Activated CD8-positive, alpha-beta T cell treated with anti-CD3 and anti-CD28 coated beads for 36 hours (primary cell): Measurements from ENCODE around the gene KCNA2. TPM values are rescaled to one million over a fixed set of nuclear protein-coding genes. Genes with fewer than 3 reads are reported as not detected.

ENCODE experiments used
- ATAC-seq: fragments of 200-7000 bp; cut with Tn5 transposase; one replicate; pipeline ENCODE4 v1.10.0; 2021; ENCODE audit warnings: mild to moderate bottlenecking, moderate library complexity
- CTCF ChIA-PET: fragments of 350-600 bp; sonication (Branson Sonifier 250); formaldehyde crosslinking; loops from one replicate; lab custom pipeline; 2021; ENCODE audit warnings: antibody characterized with exemption; lab: Charles Lee
- POLR2A ChIA-PET: fragments of 350-600 bp; sonication (Branson Sonifier 250); formaldehyde crosslinking; loops from one replicate; lab custom pipeline; 2021; ENCODE audit warnings: antibody characterized with exemption; lab: Charles Lee
- DNase-seq: peaks from one replicate; pipeline ENCODE4 v3.0.0-alpha.2; 2020
- H3K27ac Mint-ChIP-seq: one replicate; pipeline ENCODE4 v1.8.0; 2021; ENCODE audit warnings: mild to moderate bottlenecking, mixed read lengths
- H3K27me3 Mint-ChIP-seq: one replicate; pipeline ENCODE4 v1.8.0; 2021; ENCODE audit warnings: mixed read lengths
- H3K36me3 Mint-ChIP-seq: one replicate; pipeline ENCODE4 v1.8.0; 2021; ENCODE audit warnings: low read depth, mixed read lengths
- H3K4me1 Mint-ChIP-seq: one replicate; pipeline ENCODE4 v1.8.0; 2021; ENCODE audit warnings: low read depth, mixed read lengths
- H3K4me3 Mint-ChIP-seq: one replicate; pipeline ENCODE4 v1.8.0; 2021; ENCODE audit warnings: mild to moderate bottlenecking, moderate library complexity, mixed read lengths
- H3K9me3 Mint-ChIP-seq: one replicate; pipeline ENCODE4 v1.8.0; 2021; ENCODE audit warnings: mixed read lengths
- intact Hi-C: fragments of 100-400 bp; cut with micrococcal nuclease; formaldehyde crosslinking; loops from one replicate; pipeline ENCODE4 v1.10.0; 2022
- total RNA-seq, 2 experiments: library from RNA; stranded (reverse); gene quantifications; one replicate each; pipeline ENCODE4 v1.2.3, GENCODE V29; 2021
- TF ChIP-seq, protein P1 (sequence below): fragments of 200-600 bp; IDR thresholded peaks from one replicate; pipeline ENCODE4 v1.8.0; 2022; ENCODE audit warnings: antibody characterized with exemption, mild to moderate bottlenecking

Gene KCNA2
- total RNA-seq, 2 experiments from 2014 or later: 0.02 to 0.14 TPM

DNA sequence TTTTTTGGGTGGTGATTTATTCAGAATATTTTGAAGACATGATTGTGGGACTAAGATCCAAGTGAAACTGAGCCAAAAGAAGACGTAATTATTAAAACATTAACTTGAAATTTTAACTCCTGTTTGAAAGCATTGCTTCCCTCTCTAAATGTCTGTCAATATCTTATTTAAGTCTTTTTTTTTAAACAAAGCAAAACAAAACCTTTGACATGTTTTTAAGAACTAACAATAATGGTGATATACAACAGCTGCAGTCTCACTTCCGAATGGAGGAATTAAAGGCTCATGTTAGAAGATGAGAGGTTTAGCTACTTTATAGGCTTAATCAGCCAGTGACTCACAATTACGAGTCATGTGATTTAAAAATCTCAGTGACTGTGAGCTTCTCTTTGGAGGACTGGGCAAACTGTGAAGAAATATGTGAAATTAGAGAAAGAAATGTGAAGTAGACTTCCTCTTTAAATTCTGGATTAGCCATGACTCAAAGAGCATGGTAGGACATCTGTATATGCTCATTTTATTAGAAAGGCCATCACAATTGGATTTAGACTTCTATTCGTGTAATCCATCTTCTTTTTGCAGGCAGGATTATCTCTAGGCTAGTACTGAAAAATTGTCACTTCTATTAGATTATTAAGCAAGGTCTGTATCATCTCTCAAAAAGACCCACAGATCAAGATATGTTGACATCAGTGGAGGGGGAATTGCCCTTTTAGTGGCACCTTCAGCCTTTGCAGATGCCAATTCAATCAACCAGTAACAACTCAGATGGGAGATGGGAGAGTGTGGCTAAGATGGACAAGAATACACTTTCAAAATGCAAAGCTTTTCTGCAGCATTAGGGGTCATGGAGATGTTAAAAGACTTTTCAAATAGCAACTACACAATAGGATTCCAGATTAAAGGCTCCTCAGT lies 39.9 kb upstream of the KCNA2 start:
- Mint-ChIP-seq H3K36me3 (peaks cover 1% of the 10 kb centered on the region), H3K4me1 (peaks cover 52% of the 10 kb centered on the region), H3K27me3 (no peaks in the 10 kb centered on the region), H3K27ac (no peak overlapping the region), H3K4me3 (no peak overlapping the region), H3K9me3 (peaks cover 4% of the 10 kb centered on the region)
- DNase-seq (no peak), ATAC-seq (peak; percentile 47)
- TF ChIP-seq, protein P1, sequence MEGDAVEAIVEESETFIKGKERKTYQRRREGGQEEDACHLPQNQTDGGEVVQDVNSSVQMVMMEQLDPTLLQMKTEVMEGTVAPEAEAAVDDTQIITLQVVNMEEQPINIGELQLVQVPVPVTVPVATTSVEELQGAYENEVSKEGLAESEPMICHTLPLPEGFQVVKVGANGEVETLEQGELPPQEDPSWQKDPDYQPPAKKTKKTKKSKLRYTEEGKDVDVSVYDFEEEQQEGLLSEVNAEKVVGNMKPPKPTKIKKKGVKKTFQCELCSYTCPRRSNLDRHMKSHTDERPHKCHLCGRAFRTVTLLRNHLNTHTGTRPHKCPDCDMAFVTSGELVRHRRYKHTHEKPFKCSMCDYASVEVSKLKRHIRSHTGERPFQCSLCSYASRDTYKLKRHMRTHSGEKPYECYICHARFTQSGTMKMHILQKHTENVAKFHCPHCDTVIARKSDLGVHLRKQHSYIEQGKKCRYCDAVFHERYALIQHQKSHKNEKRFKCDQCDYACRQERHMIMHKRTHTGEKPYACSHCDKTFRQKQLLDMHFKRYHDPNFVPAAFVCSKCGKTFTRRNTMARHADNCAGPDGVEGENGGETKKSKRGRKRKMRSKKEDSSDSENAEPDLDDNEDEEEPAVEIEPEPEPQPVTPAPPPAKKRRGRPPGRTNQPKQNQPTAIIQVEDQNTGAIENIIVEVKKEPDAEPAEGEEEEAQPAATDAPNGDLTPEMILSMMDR: no peak
- ChIA-PET POLR2A (interaction anchor here (0.6 to 9.3 kb wide), 5 partner anchors 11 to 228 kb away, joined by 3 to 131 read pairs (median 5); partner anchors contain the start of gene KCNA3), CTCF (interaction anchor here (0.9 to 5.9 kb wide), 7 partner anchors 10 to 135 kb away, joined by 3 to 66 read pairs (median 3); no protein-coding TSS in a partner anchor)
- intact Hi-C loops: loop anchor here (2.0 kb wide), 2 partner anchors 15 to 27 kb away; no protein-coding TSS in a partner anchor

DNA sequence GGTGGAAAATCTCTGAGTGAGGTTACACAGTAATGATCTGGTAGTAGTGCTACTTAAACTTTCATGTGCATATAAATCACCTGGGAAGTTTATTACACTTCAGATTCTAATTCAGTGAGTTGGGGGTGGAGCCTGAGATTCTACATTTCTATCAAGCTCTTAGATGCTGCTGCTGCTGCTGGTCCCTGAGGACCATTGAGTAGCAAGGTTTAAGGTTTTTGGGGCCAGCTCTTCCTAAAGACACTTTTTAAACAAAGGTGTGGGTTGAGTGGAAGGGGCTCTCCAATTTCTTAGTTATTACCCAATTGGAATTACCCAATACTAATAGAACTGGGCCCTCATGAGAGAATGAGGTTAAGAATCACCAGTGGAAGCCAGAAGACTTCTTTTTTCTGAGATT lies 39.1 kb upstream of the KCNA2 start:
- Mint-ChIP-seq H3K27me3 (no peaks in the 10 kb centered on the region), H3K27ac (peak overlapping the region; percentile 7), H3K4me3 (no peak overlapping the region), H3K36me3 (peaks cover 1% of the 10 kb centered on the region), H3K9me3 (peaks cover 7% of the 10 kb centered on the region), H3K4me1 (peaks cover 50% of the 10 kb centered on the region)
- POLR2A ChIA-PET: interaction anchor here (0.6 to 9.3 kb wide), 5 partner anchors 10 to 229 kb away, joined by 3 to 131 read pairs (median 5); partner anchors contain the start of gene KCNA3
- ATAC-seq (no peak), DNase-seq (no peak)
- CTCF ChIA-PET: interaction anchor here (0.9 to 5.9 kb wide), 9 partner anchors 9 to 136 kb away, joined by 3 to 66 read pairs (median 5); no protein-coding TSS in a partner anchor
- TF ChIP-seq, protein P1: no peak
- intact Hi-C loops: no loop called here

DNA sequence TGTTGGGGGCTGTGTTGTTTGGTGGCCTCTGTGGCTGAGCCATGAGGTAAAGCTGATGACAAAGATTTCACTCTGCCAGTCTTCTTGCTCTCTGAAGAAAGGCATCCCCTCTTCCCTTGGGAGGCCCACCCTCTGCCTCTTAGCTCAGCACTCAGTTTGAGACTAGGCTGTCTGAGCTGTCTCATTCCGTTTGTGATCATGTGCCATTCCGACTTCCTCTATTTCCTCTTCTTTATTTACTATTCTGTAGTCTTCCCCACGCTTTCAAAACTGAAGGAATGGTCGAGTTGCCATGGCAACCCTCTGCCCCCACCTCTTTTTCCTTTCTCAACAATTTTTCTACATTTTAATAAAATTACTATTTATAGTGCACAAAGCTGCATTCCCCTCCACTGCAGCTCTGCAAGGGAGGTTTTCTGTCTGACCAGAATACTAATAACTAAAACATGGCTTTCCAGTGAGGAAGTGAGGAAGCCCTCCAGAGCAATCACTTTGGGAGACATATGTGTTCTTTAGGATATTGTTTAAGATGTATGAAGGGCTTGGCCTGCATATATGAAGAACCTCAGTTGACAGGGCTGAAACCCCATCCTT lies 37.8 kb upstream of the KCNA2 start:
- intact Hi-C loops: no loop called here

GRCh38 chr1:110639724-110640386 lies 33.7 kb upstream of the KCNA2 start:
- H3K4me1 Mint-ChIP-seq: peaks cover 86% of the 10 kb centered on the region
- intact Hi-C loops: loop anchor here (10.0 kb wide), 1 partner anchor 235 kb away; the partner anchor contains the start of gene CD53
- ATAC-seq: no peak
- peak overlapping the region; percentile 8 for H3K27ac Mint-ChIP-seq
- H3K9me3 Mint-ChIP-seq: peaks cover 7% of the 10 kb centered on the region
- ChIA-PET POLR2A (interaction anchor here (9.8 kb wide), 1 partner anchor 8 kb away, joined by 131 read pairs; no protein-coding TSS in a partner anchor), CTCF (interaction anchor here (1.6 to 6.4 kb wide), 2 partner anchors 8 to 126 kb away, joined by 3 to 44 read pairs; no protein-coding TSS in a partner anchor)
- H3K36me3 Mint-ChIP-seq: peaks cover 1% of the 10 kb centered on the region
- TF ChIP-seq, protein P1: no peak
- DNase-seq: no peak
- H3K4me3 Mint-ChIP-seq: no peak overlapping the region
- H3K27me3 Mint-ChIP-seq: no peaks in the 10 kb centered on the region

More for the DNA sequence above, 37.8 kb upstream of the KCNA2 start:
- peaks cover 1% of the 10 kb centered on the region for H3K36me3 Mint-ChIP-seq
- ChIA-PET POLR2A (interaction anchor here (0.7 to 9.3 kb wide), 4 partner anchors 9 to 234 kb away, joined by 3 to 131 read pairs (median 46); partner anchors contain the start of gene KCNA3), CTCF (interaction anchor here (1.0 to 1.8 kb wide), 5 partner anchors 24 to 208 kb away, joined by 3 to 6 read pairs (median 5); no protein-coding TSS in a partner anchor)
- H3K9me3 Mint-ChIP-seq: peaks cover 7% of the 10 kb centered on the region
- TF ChIP-seq, protein P1: no peak
- ATAC-seq (no peak), DNase-seq (no peak)
- H3K4me3 Mint-ChIP-seq: no peak overlapping the region
- no peaks in the 10 kb centered on the region for H3K27me3 Mint-ChIP-seq
- H3K4me1 Mint-ChIP-seq: peaks cover 62% of the 10 kb centered on the region
- peak overlapping the region; percentile 64 for H3K27ac Mint-ChIP-seq
